Suprapubic skin (tissue), 4 donors: ENCODE measurements around the gene KIF16B.

Source experiments
- CTCF ChIP-seq, 2 donors: fragments of 200-600 bp in 1 of 2; fragments of 450-650 bp in 1 of 2; sonication (generic) in 1 of 2; IDR thresholded peaks; one replicate each; pipeline ENCODE4 v1.5.1; 2016 to 2019; ENCODE audit warnings: antibody characterized with exemption in 2 of 2, mild to moderate bottlenecking in 1 of 2, moderate library complexity in 1 of 2
- EP300 ChIP-seq: sonication (generic); formaldehyde crosslinking; IDR thresholded peaks from one replicate; pipeline ENCODE4 v1.6.1; 2017; ENCODE audit warnings: antibody characterized with exemption
- POLR2A ChIP-seq, 2 donors: fragments of 450-650 bp; IDR thresholded peaks; one replicate each; pipeline ENCODE4 v1.6.1; 2017; ENCODE audit warnings: antibody characterized with exemption in 2 of 2, mild to moderate bottlenecking in 2 of 2, moderate library complexity in 2 of 2
- POLR2AphosphoS5 ChIP-seq, 3 donors: sonication (generic); formaldehyde crosslinking; IDR thresholded peaks; one replicate each; pipeline ENCODE4 v1.6.1; 2017; ENCODE audit warnings: antibody characterized with exemption in 3 of 3

- TF ChIP-seq CTCF (IDR thresholded peaks at IDR 0.05) (no peak), POLR2A (IDR thresholded peaks at IDR 0.05) (no peak), EP300 (no peak), POLR2AphosphoS5 (IDR thresholded peaks at IDR 0.05) (no peak)
Measured at GRCh38 chr20:16387666-16388065, 185.6 kb downstream of the KIF16B start.
